ENCODE results near the gene LHFPL3.
"Not testable (repeated sequence)": the region's sequence is repeated elsewhere in the genome, so short reads cannot be mapped to it uniquely, and the experiment has no call there.

LHFPL3 gene

DNA sequence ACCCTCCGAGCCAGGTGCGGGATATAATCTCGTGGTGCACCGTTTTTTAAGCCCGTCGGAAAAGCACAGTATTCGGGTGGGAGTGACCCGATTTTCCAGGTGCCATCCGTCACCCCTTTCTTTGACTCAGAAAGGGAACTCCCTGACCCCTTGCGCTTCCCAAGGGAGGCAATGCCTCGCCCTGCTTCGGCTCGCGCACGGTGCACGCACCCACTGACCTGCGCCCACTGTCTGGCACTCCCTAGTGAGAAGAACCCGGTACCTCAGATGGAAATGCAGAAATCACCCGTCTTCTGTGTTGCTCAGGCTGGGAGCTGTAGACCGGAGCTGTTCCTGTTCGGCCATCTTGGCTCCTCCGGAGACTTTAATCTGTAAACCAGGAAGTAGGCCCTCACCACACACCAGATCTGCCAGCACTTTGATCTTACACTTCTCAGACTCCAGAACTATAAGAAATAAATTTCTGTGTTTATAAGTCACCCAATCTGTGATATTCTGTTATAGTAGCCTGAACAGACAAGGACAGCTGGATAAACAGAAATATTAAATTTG lies 235.0 kb downstream of the LHFPL3 start:
- in situ Hi-C loops (cut with MboI; ENCODE audit: low sequenced_read_pairs): not testable (repeated sequence)

DNA sequence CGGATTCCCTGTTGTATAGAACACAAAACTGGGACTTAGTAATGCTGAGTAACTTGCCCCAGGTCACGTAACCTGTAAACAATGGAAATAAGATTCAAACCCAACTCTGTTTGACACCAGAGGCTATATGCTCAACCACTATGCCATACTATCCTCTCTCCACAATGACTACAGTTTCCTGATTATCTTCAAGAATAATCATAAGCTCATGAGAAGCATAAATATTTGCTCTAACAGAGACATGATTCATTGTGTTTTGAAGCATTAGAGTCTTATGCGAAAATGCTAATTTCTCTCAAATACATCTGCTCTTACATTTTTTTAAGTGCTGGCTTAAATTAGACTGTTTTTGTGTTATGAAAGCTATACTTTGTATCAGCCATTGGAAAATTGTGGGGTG lies 241.3 kb downstream of the LHFPL3 start:
- in situ Hi-C loops (cut with MboI; ENCODE audit: low sequenced_read_pairs): no loop called here

DNA sequence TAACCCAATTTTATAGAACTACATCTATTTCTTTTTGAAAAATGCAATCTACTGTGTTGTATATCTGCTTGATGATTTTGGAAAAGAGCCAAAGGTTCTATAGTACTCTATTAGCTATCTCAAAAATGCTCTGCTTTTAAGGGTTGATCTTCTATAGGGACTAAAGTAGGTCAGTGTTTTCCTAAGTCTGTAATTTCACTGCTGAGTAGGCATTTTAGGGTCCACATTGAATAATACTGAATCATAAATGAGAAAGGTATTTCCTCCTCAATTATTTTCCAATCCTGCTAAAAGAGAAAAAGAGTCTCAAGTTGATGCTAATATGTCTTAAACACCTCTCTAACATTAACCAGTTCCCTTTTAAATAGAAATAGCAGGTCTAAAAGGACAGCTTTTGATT lies 244.2 kb downstream of the LHFPL3 start:
- in situ Hi-C loops (cut with MboI; ENCODE audit: low sequenced_read_pairs): no loop called here

DNA sequence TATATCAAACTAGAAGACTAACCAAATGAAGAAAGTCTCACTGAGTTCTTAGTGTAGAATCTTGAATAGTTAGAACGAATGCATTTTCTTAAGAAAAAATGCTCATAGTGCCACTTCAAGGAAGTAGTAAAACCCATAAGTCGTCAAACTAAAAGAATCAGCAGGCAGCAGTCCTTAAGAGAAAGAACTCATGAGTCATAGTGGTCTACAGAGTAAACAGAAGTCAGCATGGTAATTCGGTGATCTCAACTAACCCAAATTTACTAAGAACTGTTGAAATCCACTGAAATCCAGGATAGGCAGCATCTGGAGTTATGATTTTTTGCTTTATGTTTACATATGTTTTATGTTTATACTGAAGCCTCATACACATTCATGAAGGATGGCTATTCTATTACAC lies 256.2 kb downstream of the LHFPL3 start:
- in situ Hi-C loops (cut with MboI; ENCODE audit: low sequenced_read_pairs): no loop called here

DNA sequence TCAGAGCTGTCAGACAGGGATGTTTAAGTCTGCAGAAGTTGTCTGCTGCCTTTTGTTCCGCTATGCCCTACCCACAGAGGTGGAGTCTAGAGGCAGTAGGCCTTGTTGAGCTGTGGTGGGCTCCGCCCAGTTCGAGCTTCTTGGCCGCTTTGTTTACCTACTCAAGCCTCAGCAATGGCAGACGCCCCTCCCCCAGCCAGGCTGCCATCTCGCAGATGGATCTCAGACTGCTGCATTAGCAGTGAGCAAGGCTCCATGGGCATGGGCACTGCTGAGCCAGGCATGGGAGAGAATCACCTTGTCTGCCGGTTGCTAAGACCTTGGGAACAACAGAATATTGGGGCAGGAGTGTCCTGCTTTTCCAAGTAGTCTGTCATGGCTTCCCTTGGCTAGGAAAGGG lies 267.2 kb downstream of the LHFPL3 start:
- in situ Hi-C loops (cut with MboI; ENCODE audit: low sequenced_read_pairs): not testable (repeated sequence)

DNA sequence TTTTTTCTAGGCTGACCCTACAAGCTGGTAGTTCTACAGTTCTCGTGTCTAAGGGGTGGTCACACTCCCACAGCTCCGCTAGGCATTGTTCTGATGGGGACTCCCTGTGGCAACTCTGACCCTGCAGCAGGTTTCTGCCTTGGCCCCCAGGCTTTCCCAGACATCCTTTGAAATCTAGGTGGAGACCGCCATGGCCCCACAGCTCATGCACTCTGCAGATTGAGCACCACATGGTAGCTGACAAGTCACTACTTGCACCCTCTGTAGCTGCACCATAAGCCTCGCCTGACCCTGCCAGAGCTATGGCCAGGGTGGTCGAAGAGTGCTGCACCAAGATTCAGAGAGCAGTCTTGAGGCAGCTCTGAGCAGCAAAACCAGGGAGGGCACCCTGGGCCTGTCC lies 275.6 kb downstream of the LHFPL3 start:
- in situ Hi-C loops (cut with MboI; ENCODE audit: low sequenced_read_pairs): no loop called here

DNA sequence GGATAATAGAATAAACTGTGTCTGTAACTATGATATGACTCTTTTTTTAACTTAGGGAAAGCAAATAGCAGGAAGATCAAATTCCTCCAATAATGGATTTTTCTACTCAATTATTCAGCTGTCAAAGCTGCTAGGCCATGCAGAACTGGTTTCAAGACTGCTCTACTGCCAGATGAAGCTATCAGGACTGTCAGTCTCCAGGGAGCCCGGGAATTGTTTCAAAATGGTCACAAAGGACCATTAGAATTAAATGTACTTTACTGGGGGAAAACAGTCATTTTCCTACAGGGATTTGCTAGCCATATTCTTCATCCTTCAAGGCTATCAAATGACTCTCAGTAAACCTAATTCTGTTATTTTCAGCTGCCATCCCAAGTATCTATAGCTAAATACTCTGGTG lies 276.3 kb downstream of the LHFPL3 start:
- in situ Hi-C loops (cut with MboI; ENCODE audit: low sequenced_read_pairs): no loop called here

DNA sequence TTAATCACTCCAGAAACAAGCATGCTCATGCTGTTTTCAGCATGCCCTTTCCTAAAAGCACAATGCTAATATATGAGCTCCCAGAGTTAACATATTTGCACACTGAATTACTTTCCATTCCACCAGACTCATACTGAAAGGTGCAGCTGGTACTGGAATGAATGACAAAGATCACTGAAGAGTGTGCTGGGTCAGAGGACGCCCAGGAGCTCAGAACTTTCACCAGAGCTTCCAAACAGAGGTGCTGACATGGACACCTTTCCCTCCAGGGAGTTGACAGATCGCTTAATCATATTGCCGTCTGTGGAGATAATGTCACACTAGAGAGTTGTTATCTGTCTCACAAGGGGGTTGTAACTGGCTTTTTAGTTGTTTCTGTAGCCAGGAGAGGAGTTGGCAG lies 292.9 kb downstream of the LHFPL3 start:
- in situ Hi-C loops (cut with MboI; ENCODE audit: low sequenced_read_pairs): no loop called here

DNA sequence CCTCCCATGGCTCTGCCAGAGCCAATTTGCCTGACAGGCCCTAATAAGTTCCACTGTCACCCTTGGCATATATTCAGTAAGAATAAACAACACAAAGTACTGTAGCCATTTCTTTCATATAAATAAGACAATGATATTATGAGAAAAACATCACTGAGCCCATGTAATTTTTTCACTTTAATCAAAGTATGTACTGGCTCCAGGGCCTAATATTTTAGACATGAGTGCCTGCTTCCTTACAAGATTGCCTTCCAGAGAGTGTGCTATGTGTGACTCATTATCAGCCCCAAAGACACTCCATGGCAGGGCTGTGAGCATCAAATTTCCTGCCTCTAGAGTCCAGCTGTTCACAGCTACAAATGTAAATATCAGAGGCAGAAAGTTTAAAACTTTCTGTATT lies 297.6 kb downstream of the LHFPL3 start:
- in situ Hi-C loops (cut with MboI; ENCODE audit: low sequenced_read_pairs): no loop called here

DNA sequence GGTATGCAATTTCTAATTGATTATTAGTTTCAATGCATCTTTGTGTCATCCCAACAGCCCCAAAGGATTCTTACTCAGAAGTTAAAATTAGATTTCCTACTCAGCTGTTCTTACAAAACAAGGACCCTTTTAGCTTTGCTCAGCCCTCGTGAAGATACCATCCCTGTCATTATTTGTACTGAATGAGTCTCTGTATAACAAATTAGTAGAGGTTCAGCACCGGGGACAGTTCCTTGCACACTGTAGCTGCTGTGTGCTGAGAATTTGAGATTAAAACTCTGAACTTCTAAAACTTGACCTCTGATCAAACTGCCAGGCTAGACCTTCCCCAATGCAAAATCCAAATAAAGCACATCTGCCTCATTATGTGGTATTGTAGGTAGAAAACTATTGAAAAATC lies 299.1 kb downstream of the LHFPL3 start:
- in situ Hi-C loops (cut with MboI; ENCODE audit: low sequenced_read_pairs): no loop called here

DNA sequence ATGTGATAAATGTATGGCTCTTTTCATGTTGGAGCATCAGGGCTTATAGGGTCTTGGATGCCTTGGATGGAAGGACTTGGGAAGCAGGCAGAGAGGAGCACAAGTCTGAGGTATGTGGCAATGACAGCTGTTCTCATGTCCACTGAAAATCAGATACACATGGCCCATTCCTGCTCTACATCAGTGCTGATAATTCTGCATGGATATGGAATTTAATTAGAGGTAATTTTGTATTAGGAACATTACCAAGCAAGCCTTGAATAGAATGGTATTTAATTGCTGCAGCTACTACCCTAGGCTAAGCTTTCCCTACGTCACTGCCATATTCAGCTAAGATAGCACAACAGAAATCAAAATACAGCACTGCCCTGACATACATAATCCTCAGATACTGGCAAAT lies 299.6 kb downstream of the LHFPL3 start:
- in situ Hi-C loops (cut with MboI; ENCODE audit: low sequenced_read_pairs): no loop called here

DNA sequence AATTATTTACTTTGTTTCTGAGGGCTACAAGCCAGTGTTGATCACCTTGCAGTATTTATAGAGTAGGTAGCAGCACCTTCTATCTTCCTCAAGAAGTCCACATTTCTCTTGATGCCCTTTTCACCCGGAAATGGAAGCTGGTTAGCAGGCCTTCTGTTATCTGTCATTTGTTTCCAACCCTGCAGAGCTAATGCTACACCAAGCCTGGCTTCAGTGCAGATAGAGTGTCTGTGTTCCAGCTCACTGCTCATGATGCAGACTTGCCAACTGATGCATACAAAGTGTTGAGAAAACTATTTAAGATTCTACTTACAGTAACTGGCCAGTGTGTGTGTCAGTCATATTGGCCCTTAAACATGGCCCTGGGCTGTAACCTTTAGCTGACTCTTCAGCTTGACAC lies 301.0 kb downstream of the LHFPL3 start:
- in situ Hi-C loops (cut with MboI; ENCODE audit: low sequenced_read_pairs): no loop called here

DNA sequence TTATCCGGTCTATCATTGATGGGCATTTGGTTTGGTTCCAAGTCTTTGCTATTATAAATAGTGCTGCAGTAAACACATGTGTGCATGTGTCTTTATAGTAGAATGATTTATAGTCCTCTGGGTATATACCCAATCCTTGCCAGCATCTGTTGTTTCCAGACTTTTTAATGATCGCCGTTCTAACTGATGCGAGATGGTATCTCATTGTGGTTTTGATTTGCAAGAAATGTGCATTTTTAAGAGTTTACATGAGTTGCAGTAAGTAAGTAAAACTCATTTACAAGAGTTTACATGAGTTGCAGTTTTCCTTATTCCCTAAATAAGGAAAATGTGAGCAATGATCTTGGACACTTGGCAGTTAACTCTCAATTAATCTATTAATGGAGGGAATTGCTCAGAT lies 312.1 kb downstream of the LHFPL3 start:
- in situ Hi-C loops (cut with MboI; ENCODE audit: low sequenced_read_pairs): no loop called here

DNA sequence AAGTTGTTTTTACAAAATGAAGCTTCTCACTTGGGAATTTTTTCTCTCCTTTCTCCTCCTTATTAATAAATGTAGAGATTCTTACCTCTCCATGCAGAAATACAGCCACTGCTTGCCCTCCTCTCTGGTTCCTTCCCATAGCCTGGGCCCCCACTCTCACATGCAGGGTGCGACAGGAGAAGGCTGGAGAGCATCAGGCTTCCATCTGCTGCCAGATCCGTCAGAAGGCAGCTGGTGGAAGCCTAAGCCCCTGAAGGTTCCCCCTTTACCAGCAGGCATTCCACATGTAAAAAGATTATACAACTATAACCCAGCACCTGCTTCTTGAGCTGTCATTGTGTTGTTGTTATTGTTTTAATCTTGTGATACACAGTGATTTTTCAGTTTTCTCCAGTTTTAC lies 314.2 kb downstream of the LHFPL3 start:
- in situ Hi-C loops (cut with MboI; ENCODE audit: low sequenced_read_pairs): no loop called here

DNA sequence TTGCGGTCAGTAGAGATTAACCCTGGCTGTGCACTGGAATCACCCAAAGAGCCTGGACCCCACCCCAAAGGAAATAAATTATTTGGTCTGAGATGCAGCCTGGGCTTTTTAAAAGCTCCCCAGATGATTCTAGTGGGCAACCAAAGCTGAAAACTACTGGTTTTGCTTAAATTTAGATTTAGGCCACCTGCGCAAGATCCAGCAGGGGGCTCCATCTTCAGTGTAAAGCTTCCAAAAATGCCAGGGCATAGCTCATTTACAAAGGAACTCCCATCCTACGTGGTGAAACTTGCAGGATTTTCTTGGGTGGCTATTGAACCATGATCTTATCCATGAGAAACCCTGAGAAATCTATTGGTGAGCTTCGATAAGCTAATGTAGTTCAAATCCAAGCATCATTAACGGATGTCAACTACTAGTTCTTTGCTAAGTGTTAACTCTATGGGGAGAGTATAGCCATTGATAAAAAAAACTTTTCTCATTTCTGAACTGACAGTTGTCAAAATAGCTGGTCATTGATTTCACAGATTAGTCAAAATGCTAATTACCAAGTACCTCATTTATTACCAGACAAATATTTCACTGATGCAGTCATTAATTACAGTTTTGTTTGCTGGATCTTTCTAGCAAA lies 315.3 kb downstream of the LHFPL3 start:
- in situ Hi-C loops (cut with MboI; ENCODE audit: low sequenced_read_pairs): no loop called here

DNA sequence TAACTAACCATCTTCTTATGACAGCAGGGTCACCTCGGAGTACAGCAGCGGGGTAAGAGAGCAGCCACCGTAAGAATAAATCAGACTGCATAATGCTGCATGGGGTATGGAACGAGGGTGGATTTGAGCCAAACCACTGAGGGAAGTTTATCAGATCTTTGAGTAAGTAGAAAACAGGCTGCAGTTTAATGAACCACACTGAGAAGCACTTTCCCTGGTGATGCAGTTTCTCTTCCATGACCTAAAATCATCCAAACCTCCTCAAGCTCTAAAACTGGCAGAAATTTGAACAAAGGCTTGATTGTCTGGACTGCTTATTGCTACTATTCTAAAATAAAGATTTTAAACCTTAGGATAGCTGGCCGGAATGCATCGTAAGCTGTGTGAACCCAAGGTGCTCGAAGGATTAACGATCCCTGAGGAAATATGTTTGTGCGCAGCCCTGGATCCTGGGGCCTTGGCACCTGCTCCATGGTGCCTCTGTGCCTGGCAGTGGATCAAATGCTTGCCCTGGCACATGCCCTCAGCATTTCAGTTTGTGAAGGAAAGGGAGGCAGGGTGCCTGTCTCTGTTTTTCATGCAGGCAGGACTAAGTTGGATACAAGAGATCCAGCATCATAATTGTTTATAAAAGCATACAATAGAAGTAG lies 322.7 kb downstream of the LHFPL3 start:
- in situ Hi-C loops (cut with MboI; ENCODE audit: low sequenced_read_pairs): no loop called here

DNA sequence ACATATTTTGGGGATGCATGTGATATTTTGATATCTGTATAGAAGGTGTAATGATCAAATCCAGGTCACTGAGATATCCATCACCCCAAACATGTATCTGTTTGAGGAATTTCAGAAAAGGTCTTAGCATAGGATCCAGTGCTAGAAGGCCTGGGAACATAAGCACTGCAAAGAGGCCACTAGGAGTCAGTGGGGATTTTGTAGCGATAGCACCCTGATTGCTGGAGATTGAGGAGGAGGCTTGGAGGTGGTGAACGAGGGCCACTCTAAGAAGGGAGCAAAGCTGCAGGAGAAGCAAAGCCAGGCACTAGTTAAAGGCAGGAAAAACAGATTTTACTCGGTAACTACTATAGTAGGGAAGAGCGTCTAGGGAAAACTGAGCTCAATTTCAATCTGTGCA lies 324.0 kb downstream of the LHFPL3 start:
- in situ Hi-C loops (cut with MboI; ENCODE audit: low sequenced_read_pairs): no loop called here

DNA sequence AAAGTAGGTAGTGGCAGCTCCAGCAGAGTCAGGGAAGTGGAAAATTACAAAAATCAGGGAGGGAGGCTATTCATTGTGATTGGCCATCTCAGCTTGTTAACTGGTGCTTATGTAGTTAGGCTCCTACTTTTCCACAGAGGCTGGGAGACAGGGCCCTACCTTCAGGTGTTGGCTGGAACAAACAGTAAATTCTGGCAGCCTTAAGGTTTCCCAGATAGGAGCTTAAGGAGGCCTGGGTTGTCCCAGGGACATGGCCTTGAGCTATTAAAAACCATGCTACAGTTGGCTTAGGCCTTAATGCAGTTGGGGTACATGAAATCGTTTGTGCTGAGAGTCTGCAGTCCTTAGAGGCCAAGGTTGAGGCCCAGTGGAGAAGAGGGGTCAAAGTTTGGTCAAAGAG lies 324.5 kb downstream of the LHFPL3 start:
- in situ Hi-C loops (cut with MboI; ENCODE audit: low sequenced_read_pairs): no loop called here

DNA sequence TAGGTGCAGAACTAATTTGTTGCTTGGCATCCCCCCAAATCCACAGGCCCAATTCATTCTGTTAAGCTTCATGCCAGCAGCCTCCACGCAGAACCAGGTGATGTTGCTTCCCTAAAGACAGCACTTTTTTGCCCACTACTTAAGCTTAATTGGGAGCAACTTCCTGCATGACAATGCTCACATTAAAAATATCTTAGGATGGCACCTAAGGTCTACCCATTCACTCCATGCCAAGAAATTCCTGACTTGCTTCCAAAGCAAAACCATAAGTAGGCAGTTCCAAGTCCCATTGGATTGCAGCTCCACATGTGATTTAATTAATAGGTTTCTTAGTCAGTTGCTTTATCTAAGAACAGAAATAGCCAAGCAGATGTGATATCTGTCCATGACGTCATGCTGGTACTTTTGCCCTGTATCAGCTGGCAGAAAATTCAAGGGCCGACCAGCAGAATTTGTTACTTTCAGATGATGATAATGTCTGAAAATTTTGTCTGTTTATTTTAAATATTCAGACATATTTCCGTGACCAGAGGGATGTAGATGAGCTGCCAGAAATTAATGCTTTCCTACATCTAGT lies 325.5 kb downstream of the LHFPL3 start:
- in situ Hi-C loops (cut with MboI; ENCODE audit: low sequenced_read_pairs): no loop called here

DNA sequence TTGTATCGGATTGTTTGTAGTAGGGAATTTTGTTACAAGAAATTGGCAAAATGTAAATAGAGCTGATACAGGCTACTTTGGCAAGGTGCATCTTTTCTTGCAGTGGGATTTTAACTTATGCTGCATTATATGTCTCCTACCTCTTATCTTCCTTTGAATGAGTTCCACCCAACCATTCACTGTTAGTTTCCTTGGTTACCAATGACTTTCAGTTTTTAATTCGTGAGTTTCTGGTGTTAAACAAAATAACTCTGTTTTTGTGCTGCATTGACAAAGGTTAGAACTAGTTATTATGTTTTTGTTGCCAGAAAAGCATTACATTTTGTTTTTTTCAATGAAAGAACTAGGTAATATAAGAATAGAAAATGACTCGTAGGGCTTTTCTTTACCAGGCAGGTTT lies 327.2 kb downstream of the LHFPL3 start:
- in situ Hi-C loops (cut with MboI; ENCODE audit: low sequenced_read_pairs): no loop called here

DNA sequence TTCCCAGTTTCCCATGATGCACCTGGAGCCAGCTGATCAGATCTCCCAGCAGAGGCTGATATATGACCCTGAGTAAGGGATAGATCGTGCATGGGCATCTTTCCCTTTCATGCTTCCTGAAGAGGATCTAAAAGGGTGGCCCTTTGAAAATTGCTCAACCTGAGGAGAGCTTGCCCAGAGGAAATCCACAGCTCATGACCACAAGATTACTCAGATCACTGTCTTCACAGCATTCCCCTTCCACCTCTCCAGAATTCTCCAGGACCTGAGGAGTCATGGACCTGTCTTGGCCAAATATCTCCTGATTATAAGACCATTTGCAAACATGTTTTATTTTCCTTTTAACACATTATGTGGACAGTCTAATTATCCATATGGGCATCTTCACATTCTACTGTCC lies 328.1 kb downstream of the LHFPL3 start:
- in situ Hi-C loops (cut with MboI; ENCODE audit: low sequenced_read_pairs): no loop called here

DNA sequence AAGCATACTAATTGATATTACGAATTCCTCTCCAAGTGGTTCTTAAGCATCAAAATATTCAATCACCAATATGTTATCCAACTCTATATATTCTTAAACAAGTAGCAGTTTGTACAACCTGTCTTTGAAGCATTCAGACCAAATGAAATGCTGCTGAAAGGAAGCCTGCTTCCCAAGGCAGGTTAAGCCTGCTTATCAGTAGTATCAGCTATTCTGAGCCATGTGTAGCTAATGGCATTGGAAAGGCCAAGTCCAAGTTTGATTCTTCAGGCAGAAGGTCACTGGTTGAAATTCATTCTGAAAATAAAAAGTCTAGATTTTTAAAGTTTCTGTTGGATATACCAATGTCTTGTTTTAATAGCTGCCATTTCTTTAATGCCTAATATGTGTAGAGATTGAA lies 328.7 kb downstream of the LHFPL3 start:
- in situ Hi-C loops (cut with MboI; ENCODE audit: low sequenced_read_pairs): no loop called here
